ENCODE data around the gene SBF2.

Gene SBF2

GRCh38 chr11:10317151-10317755 is 23.2 kb upstream of the SBF2 start:
- Histone ChIP-seq H3K9ac (ENCODE audit: low read length in 2 of 2) (no peak overlapping the region), H3K9me3 (ENCODE audit: control insufficient read depth in 2 of 2, low read length in 2 of 2) (no peaks in the 10 kb centered on the region), H3K27ac (ENCODE audit: low read length) (peak overlapping the region; percentile 74), H3K4me1 (ENCODE audit: control insufficient read depth, insufficient read depth, low read length) (peaks cover 25% of the 10 kb centered on the region), H3K4me3 (ENCODE audit: low read length in 2 of 2) (no peak overlapping the region), H3K27me3 (ENCODE audit: control insufficient read depth in 1 of 2, insufficient read depth in 2 of 2, low read length in 2 of 2) (no peaks in the 10 kb centered on the region), H3K36me3 (ENCODE audit: control insufficient read depth in 2 of 2, insufficient read depth in 2 of 2, low read length in 2 of 2) (no peaks in the 10 kb centered on the region)

GRCh38 chr11:10315083-10315482 is 21.1 kb upstream of the SBF2 start:
- Histone ChIP-seq H3K9ac (ENCODE audit: low read length in 2 of 2) (no peak overlapping the region), H3K27me3 (ENCODE audit: control insufficient read depth in 1 of 2, insufficient read depth in 2 of 2, low read length in 2 of 2) (no peaks in the 10 kb centered on the region), H3K27ac (ENCODE audit: low read length) (no peak overlapping the region), H3K9me3 (ENCODE audit: control insufficient read depth in 2 of 2, low read length in 2 of 2) (no peaks in the 10 kb centered on the region), H3K4me3 (ENCODE audit: low read length in 2 of 2) (no peak overlapping the region), H3K4me1 (ENCODE audit: control insufficient read depth, insufficient read depth, low read length) (peaks cover 27% of the 10 kb centered on the region), H3K36me3 (ENCODE audit: control insufficient read depth in 2 of 2, insufficient read depth in 2 of 2, low read length in 2 of 2) (no peaks in the 10 kb centered on the region)

- Histone ChIP-seq H3K27me3 (ENCODE audit: control insufficient read depth in 1 of 2, insufficient read depth in 2 of 2, low read length in 2 of 2) (no peaks in the 10 kb centered on the region), H3K27ac (ENCODE audit: low read length) (no peak overlapping the region), H3K4me3 (ENCODE audit: low read length in 2 of 2) (no peak overlapping the region)
Observed at GRCh38 chr11:10314199-10315072, 20.4 kb upstream of the SBF2 start.

GRCh38 chr11:10311802-10312201 is 17.8 kb upstream of the SBF2 start:
- Histone ChIP-seq H3K36me3 (ENCODE audit: control insufficient read depth in 2 of 2, insufficient read depth in 2 of 2, low read length in 2 of 2) (no peaks in the 10 kb centered on the region), H3K4me1 (ENCODE audit: control insufficient read depth, insufficient read depth, low read length) (peaks cover 27% of the 10 kb centered on the region), H3K9me3 (ENCODE audit: control insufficient read depth in 2 of 2, low read length in 2 of 2) (no peaks in the 10 kb centered on the region), H3K4me3 (ENCODE audit: low read length in 2 of 2) (no peak overlapping the region), H3K9ac (ENCODE audit: low read length in 2 of 2) (no peak overlapping the region), H3K27me3 (ENCODE audit: control insufficient read depth in 1 of 2, insufficient read depth in 2 of 2, low read length in 2 of 2) (no peaks in the 10 kb centered on the region), H3K27ac (ENCODE audit: low read length) (no peak overlapping the region)

More at GRCh38 chr11:10314199-10315072, 20.4 kb upstream of the SBF2 start:
- Histone ChIP-seq H3K9me3 (ENCODE audit: control insufficient read depth in 2 of 2, low read length in 2 of 2) (no peaks in the 10 kb centered on the region), H3K9ac (ENCODE audit: low read length in 2 of 2) (no peak overlapping the region), H3K36me3 (ENCODE audit: control insufficient read depth in 2 of 2, insufficient read depth in 2 of 2, low read length in 2 of 2) (no peaks in the 10 kb centered on the region), H3K4me1 (ENCODE audit: control insufficient read depth, insufficient read depth, low read length) (peaks cover 25% of the 10 kb centered on the region)

GRCh38 chr11:10310301-10310841 is 16.4 kb upstream of the SBF2 start:
- Histone ChIP-seq H3K27ac (ENCODE audit: low read length) (no peak overlapping the region), H3K36me3 (ENCODE audit: control insufficient read depth in 2 of 2, insufficient read depth in 2 of 2, low read length in 2 of 2) (no peaks in the 10 kb centered on the region), H3K9ac (ENCODE audit: low read length in 2 of 2) (no peak overlapping the region), H3K27me3 (ENCODE audit: control insufficient read depth in 1 of 2, insufficient read depth in 2 of 2, low read length in 2 of 2) (no peaks in the 10 kb centered on the region), H3K9me3 (ENCODE audit: control insufficient read depth in 2 of 2, low read length in 2 of 2) (no peaks in the 10 kb centered on the region), H3K4me3 (ENCODE audit: low read length in 2 of 2) (no peak overlapping the region), H3K4me1 (ENCODE audit: control insufficient read depth, insufficient read depth, low read length) (peaks cover 39% of the 10 kb centered on the region)

GRCh38 chr11:10309163-10310093 is 15.4 kb upstream of the SBF2 start:
- no peaks in the 10 kb centered on the region for H3K36me3 ChIP-seq (ENCODE audit: control insufficient read depth in 2 of 2, insufficient read depth in 2 of 2, low read length in 2 of 2)
- H3K9me3 ChIP-seq (ENCODE audit: control insufficient read depth in 2 of 2, low read length in 2 of 2) = no peaks in the 10 kb centered on the region
- H3K4me1 ChIP-seq (ENCODE audit: control insufficient read depth, insufficient read depth, low read length) = peaks cover 39% of the 10 kb centered on the region
- H3K4me3 ChIP-seq (ENCODE audit: low read length in 2 of 2) = peak overlapping the region in 1 of 2 donors; percentile 49
- no peaks in the 10 kb centered on the region for H3K27me3 ChIP-seq (ENCODE audit: control insufficient read depth in 1 of 2, insufficient read depth in 2 of 2, low read length in 2 of 2)
- H3K27ac ChIP-seq (ENCODE audit: low read length) = peak overlapping the region; percentile 94
- no peak overlapping the region for H3K9ac ChIP-seq (ENCODE audit: low read length in 2 of 2)

- Histone ChIP-seq H3K9me3 (ENCODE audit: control insufficient read depth in 2 of 2, low read length in 2 of 2) (no peaks in the 10 kb centered on the region), H3K36me3 (ENCODE audit: control insufficient read depth in 2 of 2, insufficient read depth in 2 of 2, low read length in 2 of 2) (no peaks in the 10 kb centered on the region), H3K27me3 (ENCODE audit: control insufficient read depth in 1 of 2, insufficient read depth in 2 of 2, low read length in 2 of 2) (no peaks in the 10 kb centered on the region), H3K4me3 (ENCODE audit: low read length in 2 of 2) (peak overlapping the region; percentile 62 to 94), H3K9ac (ENCODE audit: low read length in 2 of 2) (peak overlapping the region; percentile 45 to 62), H3K27ac (ENCODE audit: low read length) (peak overlapping the region; percentile 94), H3K4me1 (ENCODE audit: control insufficient read depth, insufficient read depth, low read length) (peaks cover 50% of the 10 kb centered on the region)
Observed at GRCh38 chr11:10308201-10308954, 14.4 kb upstream of the SBF2 start.

GRCh38 chr11:10307400-10308200 is 13.6 kb upstream of the SBF2 start:
- peaks cover 55% of the 10 kb centered on the region for H3K4me1 ChIP-seq (ENCODE audit: control insufficient read depth, insufficient read depth, low read length)
- H3K27me3 ChIP-seq (ENCODE audit: control insufficient read depth in 1 of 2, insufficient read depth in 2 of 2, low read length in 2 of 2) = no peaks in the 10 kb centered on the region
- H3K27ac ChIP-seq (ENCODE audit: low read length) = peak overlapping the region; percentile 94
- H3K36me3 ChIP-seq (ENCODE audit: control insufficient read depth in 2 of 2, insufficient read depth in 2 of 2, low read length in 2 of 2) = no peaks in the 10 kb centered on the region
- H3K9me3 ChIP-seq (ENCODE audit: control insufficient read depth in 2 of 2, low read length in 2 of 2) = no peaks in the 10 kb centered on the region
- H3K4me3 ChIP-seq (ENCODE audit: low read length in 2 of 2) = peak overlapping the region; percentile 62 to 94
- H3K9ac ChIP-seq (ENCODE audit: low read length in 2 of 2) = peak overlapping the region; percentile 41 to 62

- Histone ChIP-seq H3K4me1 (ENCODE audit: control insufficient read depth, insufficient read depth, low read length) (peaks cover 59% of the 10 kb centered on the region), H3K9ac (ENCODE audit: low read length in 2 of 2) (peak overlapping the region; percentile 36 to 41), H3K27me3 (ENCODE audit: control insufficient read depth in 1 of 2, insufficient read depth in 2 of 2, low read length in 2 of 2) (no peaks in the 10 kb centered on the region), H3K36me3 (ENCODE audit: control insufficient read depth in 2 of 2, insufficient read depth in 2 of 2, low read length in 2 of 2) (no peaks in the 10 kb centered on the region), H3K4me3 (ENCODE audit: low read length in 2 of 2) (peak overlapping the region; percentile 62 to 94), H3K27ac (ENCODE audit: low read length) (peak overlapping the region; percentile 94), H3K9me3 (ENCODE audit: control insufficient read depth in 2 of 2, low read length in 2 of 2) (no peaks in the 10 kb centered on the region)
Observed at GRCh38 chr11:10307022-10307399, 13.0 kb upstream of the SBF2 start.

Data from stomach smooth muscle (tissue), 2 donors.